Activated CD8-positive, alpha-beta memory T cell treated with anti-CD3 and anti-CD28 coated beads, Interleukin-2, amount 50 U/mL, for 48 hours (primary cell): Measurements from ENCODE around the gene ZBTB22.
"Not testable (repeated sequence)": the region's sequence is repeated elsewhere in the genome, so short reads cannot be mapped to it uniquely, and the experiment has no call there.

Experiments used
- DNase-seq: peaks from one replicate; pipeline ENCODE4 v3.0.0-alpha.2; 2020

Gene ZBTB22, protein sequence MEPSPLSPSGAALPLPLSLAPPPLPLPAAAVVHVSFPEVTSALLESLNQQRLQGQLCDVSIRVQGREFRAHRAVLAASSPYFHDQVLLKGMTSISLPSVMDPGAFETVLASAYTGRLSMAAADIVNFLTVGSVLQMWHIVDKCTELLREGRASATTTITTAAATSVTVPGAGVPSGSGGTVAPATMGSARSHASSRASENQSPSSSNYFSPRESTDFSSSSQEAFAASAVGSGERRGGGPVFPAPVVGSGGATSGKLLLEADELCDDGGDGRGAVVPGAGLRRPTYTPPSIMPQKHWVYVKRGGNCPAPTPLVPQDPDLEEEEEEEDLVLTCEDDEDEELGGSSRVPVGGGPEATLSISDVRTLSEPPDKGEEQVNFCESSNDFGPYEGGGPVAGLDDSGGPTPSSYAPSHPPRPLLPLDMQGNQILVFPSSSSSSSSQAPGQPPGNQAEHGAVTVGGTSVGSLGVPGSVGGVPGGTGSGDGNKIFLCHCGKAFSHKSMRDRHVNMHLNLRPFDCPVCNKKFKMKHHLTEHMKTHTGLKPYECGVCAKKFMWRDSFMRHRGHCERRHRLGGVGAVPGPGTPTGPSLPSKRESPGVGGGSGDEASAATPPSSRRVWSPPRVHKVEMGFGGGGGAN

DNA sequence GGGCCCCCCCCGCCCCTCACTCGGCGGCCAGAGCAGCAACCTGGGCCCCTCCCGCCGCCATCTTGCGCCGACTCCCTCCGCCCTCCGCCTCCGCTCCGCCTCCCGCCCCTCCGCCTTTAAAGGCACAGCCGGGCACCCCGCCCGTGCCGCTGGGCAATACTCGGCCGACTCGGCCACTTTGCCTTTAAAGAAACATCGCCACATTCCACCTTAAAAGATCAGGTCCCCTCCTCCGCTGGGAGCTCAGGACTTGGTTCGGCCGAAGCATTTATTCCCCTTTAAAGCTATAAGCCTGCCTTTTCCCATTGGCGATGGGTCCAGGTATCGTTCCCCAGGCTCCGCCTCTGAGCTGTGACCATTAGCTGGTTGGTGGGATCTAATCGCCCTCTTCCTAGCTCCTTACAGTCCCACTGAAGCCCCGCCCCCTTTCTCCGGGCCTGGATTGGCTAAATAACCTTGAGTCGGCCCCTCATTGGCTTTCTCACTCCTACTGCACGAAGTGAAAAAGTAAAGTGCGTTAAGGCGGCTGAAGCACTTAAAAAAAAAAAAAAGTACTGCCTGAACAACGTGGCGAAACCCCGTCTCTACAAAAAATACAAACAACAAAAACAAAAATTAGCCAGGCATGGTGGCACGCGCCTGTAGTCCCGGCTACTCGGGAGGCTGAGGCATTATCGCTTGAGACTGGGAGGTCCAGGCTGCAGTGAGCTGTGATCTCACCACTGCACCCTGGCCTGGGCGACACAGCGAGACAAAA is at the start of gene ZBTB22:
Gene ZBTB22, minus strand, starts transcription at position 76 of the 757 bp plus-strand sequence. CDS start 828 bp downstream, outside the sequence.
- peak; percentile 96 for DNase-seq

DNA sequence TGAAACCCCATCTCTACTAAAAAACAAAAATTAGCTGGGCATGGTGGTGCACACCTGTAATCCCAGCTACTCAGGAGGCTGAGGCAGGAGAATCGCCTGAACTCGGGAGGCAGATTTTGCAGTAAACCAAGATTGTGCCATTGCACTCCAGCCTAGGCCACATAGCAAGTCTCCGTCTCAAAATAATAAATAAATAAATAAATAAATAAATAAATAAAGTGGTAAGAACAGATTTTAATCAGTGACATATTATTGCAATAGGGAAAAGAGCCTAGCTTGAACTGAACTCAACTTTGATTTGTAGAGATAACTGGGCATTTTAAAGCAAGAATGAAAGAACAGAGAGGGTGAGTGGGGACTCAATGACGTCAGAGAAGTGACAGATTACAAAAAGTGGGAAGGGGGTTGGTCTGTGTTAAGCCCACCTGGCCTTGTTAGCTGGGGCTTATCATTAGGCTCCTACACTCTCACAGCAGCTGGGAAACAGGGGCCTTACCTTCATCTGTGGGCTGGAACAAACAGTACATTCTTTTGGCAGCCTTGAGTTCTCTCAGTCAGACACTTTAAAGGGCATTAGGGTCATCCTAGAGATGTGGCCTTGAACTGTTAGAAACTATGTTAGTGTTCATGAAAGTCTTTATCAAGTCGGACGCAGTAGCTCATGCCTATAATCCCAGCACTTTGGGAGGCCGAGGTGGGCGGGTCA is 49.6 kb upstream of the ZBTB22 start:
- no peak for DNase-seq

DNA sequence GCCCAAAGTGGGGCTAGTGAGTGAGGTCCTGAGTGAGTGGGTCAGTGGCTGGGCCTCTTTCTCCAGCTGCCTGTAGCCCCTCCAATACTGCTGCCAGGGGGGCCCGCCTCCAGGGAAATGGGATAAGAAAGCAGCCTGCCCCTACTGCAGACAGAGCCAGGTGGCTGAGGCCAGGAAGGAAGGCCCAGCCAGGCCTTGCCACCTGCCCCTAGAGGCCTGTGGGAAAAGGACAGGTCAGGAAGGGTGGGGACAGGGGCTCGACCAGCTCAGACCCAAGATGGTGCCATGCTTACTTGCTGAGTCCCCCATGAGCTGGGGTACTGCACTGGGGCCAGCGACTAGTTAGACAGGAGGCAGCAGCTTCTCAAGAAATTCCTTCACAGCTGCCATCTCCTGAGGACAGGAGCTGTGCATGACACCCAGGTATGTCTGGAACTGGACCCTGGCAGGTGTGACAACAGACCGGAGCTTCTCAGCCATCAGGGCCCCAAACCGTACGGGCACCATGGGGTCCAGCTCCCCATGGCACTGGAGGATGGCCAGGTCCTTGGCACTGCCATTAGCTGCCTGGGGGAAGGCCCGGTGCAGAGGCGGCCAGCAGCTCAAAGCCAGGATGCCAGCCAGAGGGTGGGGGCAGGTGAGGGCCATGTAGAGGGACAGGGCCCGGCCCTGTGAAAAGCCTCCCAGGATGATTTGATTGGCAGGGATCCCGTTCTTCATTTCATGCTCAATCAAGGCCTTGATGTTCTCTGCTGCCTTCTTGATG is 47.8 kb upstream of the ZBTB22 start:
- not testable (repeated sequence) for DNase-seq

DNA sequence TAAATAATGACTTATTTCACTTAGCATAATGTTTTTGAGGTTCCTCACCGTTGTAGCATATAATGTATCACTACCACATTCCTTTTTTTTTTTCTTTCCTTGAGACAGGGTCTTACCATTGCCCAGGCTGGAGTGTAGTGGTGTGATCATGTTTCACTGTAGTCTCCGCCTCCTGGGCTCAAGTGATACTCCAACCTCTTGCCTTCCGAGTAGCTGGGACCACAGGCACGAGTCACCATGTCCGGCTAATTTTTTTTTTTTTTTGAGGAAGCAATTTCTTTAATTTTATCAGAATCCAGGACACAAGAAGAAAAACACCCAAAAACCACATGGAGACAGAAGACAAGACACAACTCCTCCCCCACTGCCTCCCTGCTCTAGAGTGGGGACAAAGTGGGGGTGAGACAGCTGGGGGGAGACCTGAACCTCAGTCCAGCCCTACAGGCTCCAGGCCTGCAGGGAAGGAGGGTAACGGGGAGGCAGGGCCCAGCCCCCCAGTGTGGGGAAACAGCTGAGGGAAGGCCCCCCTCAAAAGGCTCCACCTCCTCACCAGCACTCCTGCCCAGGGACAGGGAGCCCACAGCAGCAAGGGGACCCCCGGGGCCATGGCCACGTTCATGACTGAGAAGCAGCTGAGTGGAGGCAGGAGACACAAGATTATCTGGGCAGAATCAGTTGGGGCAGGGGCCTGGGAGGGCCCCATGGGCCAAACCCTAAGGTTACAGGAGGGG is 47.1 kb upstream of the ZBTB22 start:
- not testable (repeated sequence) for DNase-seq

DNA sequence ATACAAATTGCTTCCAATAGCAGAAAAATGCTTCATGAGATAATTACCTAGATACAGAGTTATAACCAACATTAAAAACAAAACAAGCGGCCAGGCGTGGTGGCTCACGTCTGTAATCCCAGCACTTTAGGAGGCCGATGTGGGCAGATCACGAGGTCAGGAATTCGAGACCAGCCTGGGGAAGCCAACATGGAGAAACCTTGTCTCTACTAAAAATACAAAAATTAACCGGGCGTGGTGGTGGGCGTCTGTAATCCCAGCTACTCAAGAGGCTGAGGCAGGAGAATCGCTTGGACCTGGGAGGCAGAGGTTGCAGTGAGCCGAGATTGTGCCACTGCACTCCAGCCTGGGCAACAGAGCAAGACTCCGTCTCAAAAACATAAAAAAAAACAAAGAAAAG is 45.9 kb upstream of the ZBTB22 start:
- not testable (repeated sequence) for DNase-seq

DNA sequence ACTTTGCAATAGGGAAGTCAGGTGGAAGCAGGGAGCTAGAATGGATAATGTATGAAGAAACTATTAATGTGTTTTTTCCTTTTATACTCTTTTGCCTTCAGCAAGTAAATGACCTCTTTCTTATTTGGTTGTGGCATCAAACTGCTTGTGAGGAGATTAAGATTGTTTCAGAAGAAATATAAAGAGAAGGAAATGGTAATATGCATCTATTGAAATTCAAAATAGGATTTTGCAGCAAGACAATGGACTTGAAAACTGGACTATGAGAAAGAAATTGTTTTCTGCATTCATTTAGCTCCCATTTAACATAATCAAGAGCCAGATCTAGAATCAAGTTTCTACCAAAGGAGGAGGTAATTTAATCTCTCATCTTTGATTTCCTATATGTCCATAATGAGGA is 41.8 kb upstream of the ZBTB22 start:
- DNase-seq: no peak

DNA sequence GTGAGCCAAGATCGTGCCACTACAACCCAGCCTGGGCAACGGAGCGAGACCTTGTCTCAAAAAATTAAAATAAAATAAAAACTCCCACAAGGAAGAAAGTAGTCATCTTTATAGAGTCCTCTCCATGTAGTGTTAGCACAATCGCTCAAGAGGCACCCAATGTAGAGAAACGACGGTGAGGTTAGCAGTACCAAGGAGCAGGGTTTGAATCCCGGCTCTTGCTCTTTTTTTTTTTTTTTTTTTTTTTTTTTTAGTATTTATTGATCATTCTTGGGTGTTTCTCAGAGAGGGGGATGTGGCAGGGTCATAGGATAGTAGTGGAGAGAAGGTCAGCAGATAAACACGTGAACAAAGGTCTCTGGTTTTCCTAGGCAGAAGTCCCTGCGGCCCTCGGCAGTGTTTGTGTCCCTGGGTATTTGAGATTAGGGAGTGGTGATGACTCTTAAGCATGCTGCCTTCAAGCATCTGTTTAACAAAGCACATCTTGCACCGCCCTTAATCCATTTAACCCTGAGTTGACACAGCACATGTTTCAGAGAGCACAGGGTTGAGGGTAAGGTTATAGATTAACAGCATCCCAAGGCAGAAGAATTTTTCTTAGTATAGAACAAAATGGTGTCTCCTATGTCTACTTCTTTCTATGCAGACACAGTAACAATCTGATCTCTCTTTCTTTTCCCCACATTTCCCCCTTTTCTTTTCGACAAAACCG is 39.8 kb upstream of the ZBTB22 start:
- not testable (repeated sequence) for DNase-seq

DNA sequence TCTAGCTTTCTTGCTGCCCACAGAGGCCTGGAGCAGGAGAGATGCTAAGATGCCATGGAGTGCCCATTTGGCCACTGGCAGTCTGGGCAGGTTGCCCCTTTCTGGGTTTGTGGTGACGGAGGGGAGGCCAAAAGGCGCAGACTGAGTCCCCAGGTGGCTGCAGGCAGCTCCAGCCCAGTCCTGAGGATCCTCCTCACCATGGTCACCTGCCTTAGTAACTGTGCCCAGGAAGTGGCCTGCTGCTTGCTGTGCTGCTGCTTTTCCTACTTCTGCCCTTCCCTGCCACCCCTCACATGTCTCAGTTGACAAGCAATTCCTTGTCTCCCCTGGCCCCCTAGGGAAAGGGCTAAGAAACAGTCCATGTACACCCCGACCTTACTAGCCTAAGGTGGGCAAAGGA is 38.8 kb upstream of the ZBTB22 start:
- DNase-seq: no peak

DNA sequence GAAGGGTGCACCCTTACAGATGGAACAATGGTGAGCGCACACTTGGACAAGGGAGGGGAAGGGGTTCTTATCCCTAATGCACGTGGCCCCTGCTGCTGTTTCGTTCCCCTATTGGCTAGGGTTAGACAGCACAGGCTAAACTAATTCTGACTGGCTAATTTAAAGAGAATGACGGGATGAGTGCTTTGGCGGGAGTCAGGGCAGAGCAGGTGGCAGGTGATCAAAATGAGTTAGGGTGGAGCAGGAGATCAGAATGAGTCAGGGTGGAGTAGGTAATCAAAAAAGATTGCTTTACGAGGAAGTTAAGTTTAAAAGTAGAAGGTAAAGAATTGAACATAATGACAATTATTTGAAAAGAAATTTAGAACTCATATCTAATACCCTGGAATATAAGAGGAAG is 38.3 kb upstream of the ZBTB22 start:
- DNase-seq: not testable (repeated sequence)

DNA sequence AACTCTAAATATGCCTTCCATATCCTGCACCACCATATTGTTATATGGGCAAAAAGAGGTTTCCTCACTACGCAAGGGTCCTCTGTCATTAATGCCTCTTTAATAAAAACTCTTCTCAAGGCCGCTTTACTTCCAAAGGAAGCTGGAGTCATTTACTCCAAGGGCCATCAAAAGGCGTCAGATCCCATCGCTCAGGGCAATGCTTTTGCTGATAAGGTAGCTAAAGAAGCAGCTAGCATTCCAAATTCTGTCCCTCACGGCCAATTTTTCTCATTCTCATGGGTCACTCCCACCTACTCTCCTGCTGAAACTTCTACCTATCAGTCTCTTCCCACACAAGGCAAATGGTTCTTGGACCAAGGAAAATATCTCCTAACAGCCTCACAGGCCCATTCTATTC is 30.3 kb upstream of the ZBTB22 start:
- DNase-seq: no peak

DNA sequence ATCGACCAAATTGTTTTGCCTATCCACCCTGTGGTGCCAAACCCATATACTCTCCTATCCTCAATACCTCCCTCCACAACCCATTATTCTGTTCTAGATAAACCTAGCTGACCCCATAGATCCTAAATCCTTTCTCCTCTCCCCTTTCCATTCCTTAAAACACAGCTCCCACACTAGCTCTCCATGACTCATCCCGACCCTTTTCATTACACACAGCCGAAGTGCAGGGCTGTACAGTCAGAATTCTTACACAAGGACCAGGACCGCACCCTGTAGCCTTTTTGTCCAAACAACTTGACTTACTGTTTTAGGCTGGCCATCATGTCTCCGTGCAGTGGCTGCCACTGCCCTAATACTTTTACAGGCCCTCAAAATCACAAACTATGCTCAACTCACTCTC is 29.4 kb upstream of the ZBTB22 start:
- not testable (repeated sequence) for DNase-seq

DNA sequence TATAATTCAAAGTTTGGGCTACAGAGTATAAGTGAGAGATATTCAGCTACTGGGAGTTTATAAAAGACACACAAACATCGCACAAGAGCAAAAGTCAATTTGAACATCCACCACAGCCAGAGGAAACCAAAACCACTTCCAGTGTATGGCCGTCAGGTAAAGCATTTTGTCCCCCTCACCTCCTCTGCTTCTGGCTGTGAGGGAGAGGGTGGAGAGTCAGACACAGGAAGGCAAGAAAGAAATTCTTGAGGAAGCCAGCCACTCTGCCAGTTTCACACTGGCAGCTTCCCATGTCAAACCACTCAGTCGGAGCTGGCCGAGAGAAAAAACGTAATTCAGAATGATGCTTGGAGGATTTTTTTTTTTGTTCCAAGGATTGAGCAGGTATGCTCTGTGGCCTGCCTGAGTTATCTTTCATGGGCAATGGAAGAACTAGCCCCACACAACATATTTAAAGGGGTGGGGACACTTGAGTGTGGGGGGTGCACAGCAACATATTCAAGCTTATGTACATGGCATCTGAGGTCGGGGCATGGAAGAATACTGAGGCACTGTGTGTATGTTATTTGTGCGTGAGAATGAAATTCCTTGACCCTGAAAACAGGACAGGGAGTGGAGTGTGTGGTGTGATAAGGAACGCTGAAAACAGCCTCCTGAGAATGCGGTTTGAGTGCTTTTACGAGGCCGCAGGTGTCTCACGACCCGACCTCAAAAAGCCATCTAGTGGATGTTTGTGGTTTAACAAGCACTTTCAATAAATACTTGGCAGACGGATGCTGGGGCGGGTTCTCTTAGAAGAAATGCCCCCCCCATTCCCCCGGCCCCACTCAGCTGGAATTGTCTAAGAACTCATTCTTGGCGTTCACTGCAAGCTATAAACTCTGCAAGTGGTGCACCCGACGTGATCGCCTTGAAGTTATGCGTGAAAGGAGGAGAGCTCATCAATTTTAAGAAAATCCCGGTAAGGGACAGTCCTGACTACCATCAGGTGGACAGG is 27.5 kb upstream of the ZBTB22 start:
- peak; percentile 67 for DNase-seq

DNA sequence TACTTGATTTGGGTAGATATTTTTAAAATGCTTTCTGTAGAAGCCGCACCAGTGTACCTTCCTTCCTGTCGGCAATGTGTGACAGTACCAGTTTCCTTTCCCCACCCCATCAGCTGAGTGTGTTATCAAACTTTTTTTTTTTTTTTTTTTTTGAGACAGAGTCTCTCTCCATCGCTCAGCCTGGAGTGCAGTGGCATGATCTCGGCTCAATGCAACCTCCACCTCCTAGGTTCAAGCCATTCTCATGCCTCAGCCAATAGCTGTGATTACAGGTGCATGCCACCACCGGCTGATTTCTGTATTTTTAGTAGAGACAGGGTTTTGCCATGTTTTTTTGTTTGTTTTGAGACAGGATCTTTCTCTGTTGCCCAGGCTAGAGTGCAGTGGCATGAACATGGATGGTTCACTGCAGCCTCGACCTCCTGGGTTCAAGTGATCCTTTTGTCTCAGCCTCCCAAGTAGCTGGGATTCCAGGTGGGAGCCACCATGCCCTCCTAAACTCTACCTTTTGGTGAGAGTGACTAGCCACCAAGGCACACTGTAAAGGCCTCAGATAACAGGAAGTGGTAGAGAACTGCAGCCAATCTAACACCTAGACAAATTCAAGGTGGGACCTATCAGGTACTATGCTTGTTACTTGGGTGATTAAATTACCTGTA is 26.5 kb upstream of the ZBTB22 start:
- no peak for DNase-seq

DNA sequence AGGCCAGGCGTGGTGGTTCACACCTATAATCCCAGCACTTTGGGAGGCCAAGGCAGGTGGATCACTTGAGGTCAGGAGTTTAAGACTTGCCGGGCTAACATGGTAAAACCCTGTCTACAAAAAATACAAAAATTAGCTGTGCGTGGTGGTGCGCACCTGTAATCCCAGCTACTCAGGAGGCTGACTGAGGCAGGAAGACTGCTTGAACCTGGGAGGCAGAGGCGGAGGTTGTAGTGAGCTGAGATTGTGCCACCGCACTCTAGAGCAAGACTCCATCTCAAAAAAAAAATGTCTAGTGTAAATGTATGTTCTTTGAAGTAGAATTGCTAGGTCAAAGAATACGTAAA is 26.0 kb upstream of the ZBTB22 start:
- DNase-seq: not testable (repeated sequence)

DNA sequence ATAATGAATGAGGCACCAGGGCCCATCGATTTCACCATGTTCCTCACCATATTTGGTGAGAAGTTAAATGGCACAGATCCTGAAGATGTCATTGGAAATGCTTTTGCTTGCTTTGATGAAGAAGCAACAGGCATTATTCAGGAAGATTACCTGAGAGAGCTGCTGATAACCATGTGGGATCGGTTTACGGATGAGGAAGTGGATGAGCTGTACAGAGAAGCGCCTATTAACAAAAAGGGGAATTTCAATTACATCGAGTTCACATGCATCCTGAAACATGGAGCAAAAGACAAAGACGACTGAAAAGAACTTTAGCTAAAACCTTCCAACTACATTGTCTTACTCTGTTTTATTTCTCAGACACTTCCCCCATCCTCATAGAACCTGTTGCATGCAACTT is 21.6 kb upstream of the ZBTB22 start:
- no peak for DNase-seq

DNA sequence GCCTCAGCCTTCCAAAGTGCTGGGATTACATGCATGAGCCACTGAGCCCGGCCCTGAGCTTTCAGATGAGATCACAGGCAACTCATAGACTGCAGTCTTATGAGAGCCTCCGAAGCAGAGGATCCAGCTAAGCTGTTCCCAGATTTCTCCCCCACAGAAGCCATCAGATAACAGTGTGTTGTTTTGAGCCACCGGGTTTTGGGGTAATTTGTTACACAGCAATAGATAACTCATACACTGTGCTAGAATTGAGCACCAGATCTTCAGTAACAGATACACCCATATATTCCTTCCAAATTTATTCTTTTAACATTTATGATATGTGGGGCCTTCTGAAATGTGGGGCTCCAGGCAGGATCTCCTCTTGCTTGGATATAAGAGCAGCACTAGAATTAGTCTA is 19.0 kb upstream of the ZBTB22 start:
- no peak for DNase-seq

DNA sequence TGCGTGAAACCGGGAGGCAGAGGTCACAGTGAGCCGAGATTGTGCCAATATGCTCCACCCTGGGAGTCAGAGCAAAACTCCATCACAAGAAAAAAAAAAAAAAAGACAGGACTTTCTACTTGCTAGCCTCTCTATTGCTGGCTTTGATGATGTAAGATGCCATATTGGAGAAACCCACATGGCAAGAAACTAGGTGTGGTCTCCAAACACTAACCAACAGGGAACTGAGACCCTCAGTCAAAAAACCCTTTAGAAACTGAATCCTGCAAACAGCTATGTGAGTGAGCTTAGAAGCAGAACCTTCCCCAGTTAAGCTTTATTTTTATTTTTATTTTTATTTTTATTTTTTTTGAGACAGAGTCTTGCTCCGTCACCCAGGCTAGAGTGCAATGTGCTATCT is 18.4 kb upstream of the ZBTB22 start:
- DNase-seq: no peak

DNA sequence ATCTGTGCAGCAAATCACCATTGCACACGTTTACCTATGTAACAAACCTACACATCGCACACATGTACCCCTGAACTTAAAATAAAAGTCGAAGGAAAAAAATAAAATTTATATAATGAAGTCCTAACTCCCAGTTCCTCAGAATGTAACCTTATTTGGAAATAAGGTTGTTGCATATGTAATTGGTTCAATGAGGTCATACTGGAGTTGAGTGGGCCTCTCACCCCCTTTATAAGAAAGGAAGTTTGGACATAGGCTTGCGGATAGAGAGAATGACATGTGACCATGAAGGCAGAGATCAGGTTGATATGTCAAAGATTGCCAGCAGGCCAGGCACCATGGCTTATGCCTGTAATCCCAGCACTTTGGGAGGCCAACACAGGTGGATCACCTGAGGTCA is 16.1 kb upstream of the ZBTB22 start:
- no peak for DNase-seq

DNA sequence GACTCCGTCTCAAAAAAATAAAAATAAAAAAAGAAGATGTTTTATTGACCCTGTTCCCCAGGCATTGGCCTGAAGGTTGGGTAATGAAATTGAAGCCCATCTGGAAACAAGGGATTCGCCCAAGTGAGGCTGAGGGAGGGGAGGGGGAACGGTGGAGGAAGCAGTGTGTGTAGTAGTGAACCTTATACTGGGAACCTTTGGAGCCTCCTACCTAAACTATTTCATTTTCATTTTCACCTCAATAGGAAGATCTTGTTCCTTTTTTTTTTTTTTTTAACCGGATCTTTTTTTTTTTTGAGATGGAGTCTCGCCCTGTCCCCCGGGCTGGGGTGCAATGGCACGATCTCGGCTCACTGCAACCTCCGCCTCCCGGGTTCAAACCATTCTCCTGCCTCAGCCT is 13.2 kb upstream of the ZBTB22 start:
- no peak for DNase-seq
